Measurements from ENCODE around the gene TRIM4.

DNA sequence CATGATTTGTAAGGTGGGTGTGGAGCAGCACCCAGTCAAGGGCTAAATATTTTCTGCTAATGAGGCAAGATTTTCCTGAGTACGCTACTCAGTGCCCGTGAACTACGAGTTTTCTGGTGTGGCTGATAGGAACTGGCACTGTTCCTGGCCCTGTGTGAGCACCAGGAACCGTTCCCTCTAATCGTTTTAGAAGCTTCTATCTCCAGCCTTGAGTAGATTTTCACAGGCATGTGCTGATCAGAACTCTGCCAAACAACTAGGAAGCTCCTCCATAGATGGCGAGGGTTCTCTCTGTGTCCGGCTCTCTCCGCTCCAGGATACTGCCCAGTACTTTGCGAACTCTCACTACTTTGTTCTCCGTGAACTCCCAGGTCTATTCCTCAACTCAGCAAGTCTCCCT, 17.7 kb downstream of the TRIM4 start:
- TF ChIP-seq EZH2 (IDR thresholded peaks at IDR 0.05; ENCODE audit: low read depth, unreplicated experiment) (no peak), POLR2AphosphoS5 (IDR thresholded peaks at IDR 0.05; ENCODE audit: low read depth) (no peak), EZH2phosphoT487 (IDR thresholded peaks at IDR 0.05; ENCODE audit: unreplicated experiment) (no peak), CREB1 (CRISPR knock-in tag; IDR thresholded peaks at IDR 0.05; ENCODE audit: low read depth) (no peak), REST (IDR thresholded peaks at IDR 0.05; ENCODE audit: unreplicated experiment) (no peak), ZNF114 (CRISPR knock-in tag; IDR thresholded peaks at IDR 0.05) (no peak), JUNB (IDR thresholded peaks at IDR 0.05; ENCODE audit: unreplicated experiment) (no peak), ZNF462 (CRISPR knock-in tag; IDR thresholded peaks at IDR 0.05) (no peak), ZNF331 (CRISPR knock-in tag; IDR thresholded peaks at IDR 0.05; ENCODE audit: low read depth) (no peak), ETS1 (IDR thresholded peaks at IDR 0.05) (no peak), NANOG (IDR thresholded peaks at IDR 0.05; ENCODE audit: borderline replicate concordance) (no peak), STAT1 (IDR thresholded peaks at IDR 0.05; ENCODE audit: unreplicated experiment) (no peak)
- TF ChIP-seq, protein P1, sequence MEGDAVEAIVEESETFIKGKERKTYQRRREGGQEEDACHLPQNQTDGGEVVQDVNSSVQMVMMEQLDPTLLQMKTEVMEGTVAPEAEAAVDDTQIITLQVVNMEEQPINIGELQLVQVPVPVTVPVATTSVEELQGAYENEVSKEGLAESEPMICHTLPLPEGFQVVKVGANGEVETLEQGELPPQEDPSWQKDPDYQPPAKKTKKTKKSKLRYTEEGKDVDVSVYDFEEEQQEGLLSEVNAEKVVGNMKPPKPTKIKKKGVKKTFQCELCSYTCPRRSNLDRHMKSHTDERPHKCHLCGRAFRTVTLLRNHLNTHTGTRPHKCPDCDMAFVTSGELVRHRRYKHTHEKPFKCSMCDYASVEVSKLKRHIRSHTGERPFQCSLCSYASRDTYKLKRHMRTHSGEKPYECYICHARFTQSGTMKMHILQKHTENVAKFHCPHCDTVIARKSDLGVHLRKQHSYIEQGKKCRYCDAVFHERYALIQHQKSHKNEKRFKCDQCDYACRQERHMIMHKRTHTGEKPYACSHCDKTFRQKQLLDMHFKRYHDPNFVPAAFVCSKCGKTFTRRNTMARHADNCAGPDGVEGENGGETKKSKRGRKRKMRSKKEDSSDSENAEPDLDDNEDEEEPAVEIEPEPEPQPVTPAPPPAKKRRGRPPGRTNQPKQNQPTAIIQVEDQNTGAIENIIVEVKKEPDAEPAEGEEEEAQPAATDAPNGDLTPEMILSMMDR (conservative IDR thresholded peaks at IDR 0.05; ENCODE audit: low read depth in 2 of 2): no peak
